Liver (tissue), 9 donors: ENCODE data around the gene KRTAP11-1. TPM values are rescaled to one million over a fixed set of nuclear protein-coding genes. Genes with fewer than 3 reads are reported as not detected.

ENCODE experiments used
- DNase-seq: peaks from one replicate; pipeline ENCODE4 v3.0.0-alpha.2; 2017; ENCODE audit warnings: low spot score
- H3K27ac ChIP-seq, 2 donors: one replicate each; pipeline ENCODE4 v1.7.0; 2013; ENCODE audit warnings: inconsistent platforms in 2 of 2, low read length in 2 of 2, control low read depth in 1 of 2, low read depth in 1 of 2, mild to moderate bottlenecking in 1 of 2
- H3K27me3 ChIP-seq, 4 donors: one replicate each; pipeline versions ENCODE4 v1.6.1 to v1.7.0; 2013; ENCODE audit warnings: low read length in 3 of 4, inconsistent platforms in 1 of 4, mild to moderate bottlenecking in 1 of 4, moderate library complexity in 1 of 4; ENCODE audit not compliant: control insufficient read depth in 4 of 4, insufficient read depth in 4 of 4
- H3K36me3 ChIP-seq, 4 donors: one replicate each; pipeline versions ENCODE4 v1.6.1 to v1.7.0; 2013; ENCODE audit warnings: low read length in 3 of 4, mild to moderate bottlenecking in 3 of 4, low read depth in 1 of 4, moderate library complexity in 1 of 4; ENCODE audit not compliant: control insufficient read depth in 4 of 4, insufficient read depth in 3 of 4
- H3K4me1 ChIP-seq, 4 donors: one replicate each; pipeline versions ENCODE4 v1.6.1 to v1.7.0; 2013; ENCODE audit warnings: low read length in 3 of 4, mild to moderate bottlenecking in 3 of 4, moderate library complexity in 1 of 4; ENCODE audit not compliant: control insufficient read depth in 4 of 4, insufficient read depth in 4 of 4
- H3K4me3 ChIP-seq, 3 donors: one replicate each; pipeline versions ENCODE4 v1.6.1 to v1.7.0; 2013; ENCODE audit warnings: low read length in 3 of 3, control low read depth in 1 of 3, low read depth in 1 of 3, mild to moderate bottlenecking in 1 of 3
- H3K9ac ChIP-seq, 2 donors: one replicate each; pipeline ENCODE4 v1.7.0; 2013; ENCODE audit warnings: low read length in 2 of 2, mild to moderate bottlenecking in 2 of 2, moderate library complexity in 2 of 2, control low read depth in 1 of 2, low read depth in 1 of 2
- H3K9me3 ChIP-seq, 4 donors: one replicate each; pipeline versions ENCODE4 v1.6.1 to v1.7.0; 2013; ENCODE audit warnings: low read length in 3 of 4; ENCODE audit not compliant: control insufficient read depth in 4 of 4
- EGR1 ChIP-seq, 2 donors: IDR thresholded peaks; 2 replicates each; pipeline ENCODE4 v1.6.1; 2016 to 2018; ENCODE audit warnings: antibody characterized with exemption in 2 of 2, low read depth in 2 of 2
- FOXA2 ChIP-seq: IDR thresholded peaks from 2 replicates; pipeline ENCODE4 v1.6.1; 2016; ENCODE audit warnings: antibody characterized with exemption
- GABPA ChIP-seq, 2 donors: IDR thresholded peaks in 1 of 2; conservative IDR thresholded peaks in 1 of 2; 2 replicates each; pipeline ENCODE4 v1.6.1; 2016; ENCODE audit warnings: antibody characterized with exemption in 2 of 2, mild to moderate bottlenecking in 1 of 2, moderate library complexity in 1 of 2
- HNF4A ChIP-seq, 2 donors: conservative IDR thresholded peaks; 2 replicates each; pipeline ENCODE4 v1.6.1; 2016; ENCODE audit warnings: antibody characterized with exemption in 2 of 2, mild to moderate bottlenecking in 2 of 2
- HNF4G ChIP-seq: IDR thresholded peaks from 2 replicates; pipeline ENCODE4 v1.6.1; 2016; ENCODE audit warnings: antibody characterized with exemption
- NR2F2 ChIP-seq: IDR thresholded peaks from 2 replicates; pipeline ENCODE4 v1.6.1; 2016; ENCODE audit warnings: antibody characterized with exemption
- RAD21 ChIP-seq, 2 donors: IDR thresholded peaks; 2 replicates each; pipeline ENCODE4 v1.6.1; 2016; ENCODE audit warnings: antibody characterized with exemption in 2 of 2, mild to moderate bottlenecking in 2 of 2
- RXRA ChIP-seq, 2 donors: IDR thresholded peaks; 2 replicates each; pipeline ENCODE4 v1.6.1; 2017 to 2018; ENCODE audit warnings: antibody characterized with exemption in 2 of 2, mild to moderate bottlenecking in 1 of 2
- SP1 ChIP-seq: IDR thresholded peaks from 2 replicates; pipeline ENCODE4 v1.6.1; 2018; ENCODE audit warnings: antibody characterized with exemption, mild to moderate bottlenecking
- TAF1 ChIP-seq: conservative IDR thresholded peaks from 2 replicates; pipeline ENCODE4 v1.6.1; 2016; ENCODE audit warnings: antibody characterized with exemption, mild to moderate bottlenecking
- YY1 ChIP-seq: IDR thresholded peaks from 2 replicates; pipeline ENCODE4 v1.6.1; 2016; ENCODE audit warnings: antibody characterized with exemption, mild to moderate bottlenecking
- WGBS: extraction: QIAGEN DNeasy Blood & Tissue Kit; methylation state at CpG from one replicate; pipeline ENCODE4 v1.1.7; 2013; 5-methylcytosine and 5-hydroxymethylcytosine counted together
- polyA plus RNA-seq, 2 donors: library from polyadenylated mRNA; stranded (reverse) in 1 of 2; unstranded in 1 of 2; fragments of 200-250 nt in 1 of 2; fragments of >200 nt in 1 of 2; fragmentation: Nextera tagmentation in 1 of 2; extraction: Ambion mirVana in 1 of 2; gene quantifications; one replicate each; pipeline versions ENCODE4 v1.2.1 to v1.2.3, GENCODE V29; 2013 to 2015
- total RNA-seq, 2 donors: library from RNA; depleted of rRNA; stranded (reverse); fragments of >200 nt; gene quantifications; one replicate each; pipeline ENCODE4 v1.2.3, GENCODE V29; 2014
- TF ChIP-seq, protein P1 (sequence below): IDR thresholded peaks from 2 replicates; pipeline ENCODE4 v1.6.1; 2016; ENCODE audit warnings: antibody characterized with exemption
- TF ChIP-seq, protein P2 (sequence below): fragments of 150-350 bp; IDR thresholded peaks from 2 replicates; pipeline ENCODE4 v1.5.1; 2017; ENCODE audit warnings: improper control_type of control experiment, low read depth, low read length; ENCODE audit not compliant: missing input control
- TF ChIP-seq, protein P3 (sequence below): IDR thresholded peaks from 2 replicates; pipeline ENCODE4 v1.6.1; 2016; ENCODE audit warnings: antibody characterized with exemption, mild to moderate bottlenecking
- TF ChIP-seq, protein P4 (sequence below): IDR thresholded peaks from 2 replicates; pipeline ENCODE4 v1.6.1; 2016; ENCODE audit warnings: antibody characterized with exemption
- donor health status: healthy.
- donor health status: healthy.
- donor health status: healthy.
- donor health status: healthy.
- donor health status: healthy.

The KRTAP11-1 gene, protein sequence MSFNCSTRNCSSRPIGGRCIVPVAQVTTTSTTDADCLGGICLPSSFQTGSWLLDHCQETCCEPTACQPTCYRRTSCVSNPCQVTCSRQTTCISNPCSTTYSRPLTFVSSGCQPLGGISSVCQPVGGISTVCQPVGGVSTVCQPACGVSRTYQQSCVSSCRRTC
- total RNA-seq (not detected), polyA plus RNA-seq (not detected)

DNA sequence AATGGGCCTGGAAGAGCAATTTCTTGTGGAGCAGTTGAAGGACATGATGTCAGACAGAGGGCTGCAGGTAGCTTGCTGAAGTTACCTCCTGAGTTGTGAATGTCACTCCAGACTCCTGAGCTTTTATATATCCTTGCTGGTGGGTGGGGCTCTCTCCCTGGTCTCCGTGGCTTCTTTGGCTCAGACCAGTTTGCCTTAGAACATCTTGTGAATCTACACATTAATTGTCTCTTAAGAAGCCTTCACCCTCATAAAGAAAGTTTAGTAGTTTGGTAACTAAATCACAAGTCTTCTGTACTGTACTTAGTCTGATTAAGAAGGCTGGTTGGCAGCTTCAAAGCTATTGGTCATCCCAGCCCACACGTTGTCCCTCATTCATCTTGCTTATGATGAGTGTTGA, at the start of gene KRTAP11-1:
TSS of gene KRTAP11-1 (minus strand) at position 101 of the 400 bp plus-strand sequence. CDS start at position 45, 56 bp downstream.
- no peak within 1 kb of the TSS for H3K27ac ChIP-seq
- WGBS = 86% methylated on average over 2 of the region's 2 CpGs
- no peaks in the 10 kb centered on the region for H3K4me1 ChIP-seq
- H3K27me3 ChIP-seq = peaks cover 0 to 2% (median 0%) of the 10 kb centered on the region in 4 donors
- H3K36me3 ChIP-seq = no peaks in the 10 kb centered on the region
- TF ChIP-seq GABPA (IDR thresholded peaks at IDR 0.05 in 1 of 2, conservative IDR thresholded peaks at IDR 0.05 in 1 of 2) = no peak
- no peak for TF ChIP-seq RXRA (IDR thresholded peaks at IDR 0.05)
- TF ChIP-seq, protein P1, sequence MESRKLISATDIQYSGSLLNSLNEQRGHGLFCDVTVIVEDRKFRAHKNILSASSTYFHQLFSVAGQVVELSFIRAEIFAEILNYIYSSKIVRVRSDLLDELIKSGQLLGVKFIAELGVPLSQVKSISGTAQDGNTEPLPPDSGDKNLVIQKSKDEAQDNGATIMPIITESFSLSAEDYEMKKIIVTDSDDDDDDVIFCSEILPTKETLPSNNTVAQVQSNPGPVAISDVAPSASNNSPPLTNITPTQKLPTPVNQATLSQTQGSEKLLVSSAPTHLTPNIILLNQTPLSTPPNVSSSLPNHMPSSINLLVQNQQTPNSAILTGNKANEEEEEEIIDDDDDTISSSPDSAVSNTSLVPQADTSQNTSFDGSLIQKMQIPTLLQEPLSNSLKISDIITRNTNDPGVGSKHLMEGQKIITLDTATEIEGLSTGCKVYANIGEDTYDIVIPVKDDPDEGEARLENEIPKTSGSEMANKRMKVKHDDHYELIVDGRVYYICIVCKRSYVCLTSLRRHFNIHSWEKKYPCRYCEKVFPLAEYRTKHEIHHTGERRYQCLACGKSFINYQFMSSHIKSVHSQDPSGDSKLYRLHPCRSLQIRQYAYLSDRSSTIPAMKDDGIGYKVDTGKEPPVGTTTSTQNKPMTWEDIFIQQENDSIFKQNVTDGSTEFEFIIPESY = no peak
- TF ChIP-seq, protein P2, sequence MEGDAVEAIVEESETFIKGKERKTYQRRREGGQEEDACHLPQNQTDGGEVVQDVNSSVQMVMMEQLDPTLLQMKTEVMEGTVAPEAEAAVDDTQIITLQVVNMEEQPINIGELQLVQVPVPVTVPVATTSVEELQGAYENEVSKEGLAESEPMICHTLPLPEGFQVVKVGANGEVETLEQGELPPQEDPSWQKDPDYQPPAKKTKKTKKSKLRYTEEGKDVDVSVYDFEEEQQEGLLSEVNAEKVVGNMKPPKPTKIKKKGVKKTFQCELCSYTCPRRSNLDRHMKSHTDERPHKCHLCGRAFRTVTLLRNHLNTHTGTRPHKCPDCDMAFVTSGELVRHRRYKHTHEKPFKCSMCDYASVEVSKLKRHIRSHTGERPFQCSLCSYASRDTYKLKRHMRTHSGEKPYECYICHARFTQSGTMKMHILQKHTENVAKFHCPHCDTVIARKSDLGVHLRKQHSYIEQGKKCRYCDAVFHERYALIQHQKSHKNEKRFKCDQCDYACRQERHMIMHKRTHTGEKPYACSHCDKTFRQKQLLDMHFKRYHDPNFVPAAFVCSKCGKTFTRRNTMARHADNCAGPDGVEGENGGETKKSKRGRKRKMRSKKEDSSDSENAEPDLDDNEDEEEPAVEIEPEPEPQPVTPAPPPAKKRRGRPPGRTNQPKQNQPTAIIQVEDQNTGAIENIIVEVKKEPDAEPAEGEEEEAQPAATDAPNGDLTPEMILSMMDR = no peak
- TF ChIP-seq FOXA2 = no peak
- no peak for TF ChIP-seq NR2F2
- TF ChIP-seq, protein P3, sequence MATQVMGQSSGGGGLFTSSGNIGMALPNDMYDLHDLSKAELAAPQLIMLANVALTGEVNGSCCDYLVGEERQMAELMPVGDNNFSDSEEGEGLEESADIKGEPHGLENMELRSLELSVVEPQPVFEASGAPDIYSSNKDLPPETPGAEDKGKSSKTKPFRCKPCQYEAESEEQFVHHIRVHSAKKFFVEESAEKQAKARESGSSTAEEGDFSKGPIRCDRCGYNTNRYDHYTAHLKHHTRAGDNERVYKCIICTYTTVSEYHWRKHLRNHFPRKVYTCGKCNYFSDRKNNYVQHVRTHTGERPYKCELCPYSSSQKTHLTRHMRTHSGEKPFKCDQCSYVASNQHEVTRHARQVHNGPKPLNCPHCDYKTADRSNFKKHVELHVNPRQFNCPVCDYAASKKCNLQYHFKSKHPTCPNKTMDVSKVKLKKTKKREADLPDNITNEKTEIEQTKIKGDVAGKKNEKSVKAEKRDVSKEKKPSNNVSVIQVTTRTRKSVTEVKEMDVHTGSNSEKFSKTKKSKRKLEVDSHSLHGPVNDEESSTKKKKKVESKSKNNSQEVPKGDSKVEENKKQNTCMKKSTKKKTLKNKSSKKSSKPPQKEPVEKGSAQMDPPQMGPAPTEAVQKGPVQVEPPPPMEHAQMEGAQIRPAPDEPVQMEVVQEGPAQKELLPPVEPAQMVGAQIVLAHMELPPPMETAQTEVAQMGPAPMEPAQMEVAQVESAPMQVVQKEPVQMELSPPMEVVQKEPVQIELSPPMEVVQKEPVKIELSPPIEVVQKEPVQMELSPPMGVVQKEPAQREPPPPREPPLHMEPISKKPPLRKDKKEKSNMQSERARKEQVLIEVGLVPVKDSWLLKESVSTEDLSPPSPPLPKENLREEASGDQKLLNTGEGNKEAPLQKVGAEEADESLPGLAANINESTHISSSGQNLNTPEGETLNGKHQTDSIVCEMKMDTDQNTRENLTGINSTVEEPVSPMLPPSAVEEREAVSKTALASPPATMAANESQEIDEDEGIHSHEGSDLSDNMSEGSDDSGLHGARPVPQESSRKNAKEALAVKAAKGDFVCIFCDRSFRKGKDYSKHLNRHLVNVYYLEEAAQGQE = no peak
- no peak for TF ChIP-seq RAD21 (IDR thresholded peaks at IDR 0.05)
- TF ChIP-seq HNF4G = no peak
- TF ChIP-seq TAF1 = no peak
- TF ChIP-seq SP1 = no peak
- no peak within 1 kb of the TSS for H3K4me3 ChIP-seq
- H3K9me3 ChIP-seq = peaks cover 0 to 2% (median 0%) of the 10 kb centered on the region in 4 donors
- no peak for DNase-seq
- no peak within 1 kb of the TSS for H3K9ac ChIP-seq

DNA sequence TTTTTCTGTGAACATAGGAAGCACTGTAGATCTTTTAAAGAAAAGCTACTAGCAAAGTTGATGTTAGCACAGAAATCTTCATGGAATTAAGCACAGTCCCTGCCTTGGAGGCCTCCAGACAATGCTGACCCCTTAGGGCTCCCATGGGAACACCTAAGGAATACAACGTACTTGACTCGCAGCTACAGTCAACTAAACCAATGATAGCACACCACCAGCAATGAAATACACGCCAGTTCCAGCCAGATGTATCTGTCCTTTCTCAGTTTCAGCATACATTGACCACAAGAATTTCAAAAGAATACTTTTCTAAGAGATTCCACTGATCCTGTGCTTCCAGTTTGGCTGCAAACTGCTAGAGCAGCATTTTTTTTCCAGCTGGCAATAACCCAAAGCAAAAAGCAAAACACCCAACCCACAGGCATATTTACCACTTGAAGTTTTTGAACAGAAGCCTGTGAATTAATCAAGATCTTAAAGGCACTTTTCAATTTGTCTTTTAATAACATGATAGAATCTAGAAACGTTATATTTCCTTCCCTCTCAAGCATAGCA, 42.8 kb upstream of the KRTAP11-1 start:
- WGBS = 57% methylated on average over 4 of the region's 4 CpGs
- DNase-seq = no peak
- H3K27ac ChIP-seq = no peak overlapping the region
- H3K4me1 ChIP-seq = no peaks in the 10 kb centered on the region
- H3K4me3 ChIP-seq = no peak overlapping the region
- no peaks in the 10 kb centered on the region for H3K36me3 ChIP-seq
- H3K9me3 ChIP-seq = peaks cover 0 to 4% (median 1%) of the 10 kb centered on the region in 4 donors
- H3K27me3 ChIP-seq = peaks cover 0 to 3% (median 0%) of the 10 kb centered on the region in 4 donors
- H3K9ac ChIP-seq = no peak overlapping the region
- TF ChIP-seq HNF4A (conservative IDR thresholded peaks at IDR 0.05) (no peak), HNF4G (no peak), GABPA (IDR thresholded peaks at IDR 0.05 in 1 of 2, conservative IDR thresholded peaks at IDR 0.05 in 1 of 2) (no peak), YY1 (no peak), EGR1 (IDR thresholded peaks at IDR 0.05; ENCODE audit: low read depth in 2 of 2) (no peak), NR2F2 (no peak), RAD21 (IDR thresholded peaks at IDR 0.05) (no peak)
- TF ChIP-seq, protein P4, sequence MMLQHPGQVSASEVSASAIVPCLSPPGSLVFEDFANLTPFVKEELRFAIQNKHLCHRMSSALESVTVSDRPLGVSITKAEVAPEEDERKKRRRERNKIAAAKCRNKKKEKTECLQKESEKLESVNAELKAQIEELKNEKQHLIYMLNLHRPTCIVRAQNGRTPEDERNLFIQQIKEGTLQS = no peak
